MM.1S (cell line): ENCODE results near the gene IGIP.

Source experiments
- DNase-seq: peaks from one replicate; pipeline ENCODE4 v3.0.0-alpha.2; 2015
- H2AFZ ChIP-seq: fragments of 300-600 bp; sonication (generic); 2 replicates; pipeline ENCODE4 v1.6.0; 2016; ENCODE audit warnings: antibody characterized with exemption, low read length
- H3F3A ChIP-seq: fragments of 300-600 bp; sonication (generic); 2 replicates; pipeline ENCODE4 v1.6.1; 2016; ENCODE audit warnings: mild to moderate bottlenecking, antibody characterized with exemption, low read length, moderate library complexity, mixed read lengths; ENCODE audit not compliant: insufficient read depth
- H3K27ac ChIP-seq: fragments of 300-600 bp; sonication (generic); 2 replicates; pipeline ENCODE4 v1.5.1; 2016; ENCODE audit warnings: mild to moderate bottlenecking, low read length
- H3K27me3 ChIP-seq: fragments of 300-600 bp; sonication (generic); replicated peaks from 2 replicates; pipeline ENCODE4 v1.6.0; 2016; ENCODE audit warnings: low read length; ENCODE audit not compliant: insufficient read depth
- H3K36me3 ChIP-seq: fragments of 300-600 bp; sonication (generic); replicated peaks from 2 replicates; pipeline ENCODE4 v1.6.1; 2016; ENCODE audit warnings: mild to moderate bottlenecking, low read length, mixed read lengths; ENCODE audit not compliant: insufficient read depth
- H3K4me1 ChIP-seq: fragments of 300-600 bp; sonication (generic); 2 replicates; pipeline ENCODE4 v1.6.1; 2016; ENCODE audit warnings: low read length, mixed read lengths
- H3K4me2 ChIP-seq: fragments of 300-600 bp; sonication (generic); 2 replicates; pipeline ENCODE4 v1.6.0; 2016; ENCODE audit warnings: low read depth, low read length
- H3K4me3 ChIP-seq: fragments of 300-600 bp; sonication (generic); 2 replicates; pipeline ENCODE4 v1.5.1; 2016; ENCODE audit warnings: low read length, mixed read lengths
- H3K79me2 ChIP-seq: fragments of 300-600 bp; sonication (generic); 2 replicates; pipeline ENCODE4 v1.6.1; 2016; ENCODE audit warnings: mixed run types, low read length, mixed read lengths
- H3K9ac ChIP-seq: fragments of 300-600 bp; sonication (generic); 2 replicates; pipeline ENCODE4 v1.6.1; 2016; ENCODE audit warnings: low read length, mixed read lengths
- H3K9me2 ChIP-seq: fragments of 300-600 bp; sonication (generic); replicated peaks from 2 replicates; pipeline ENCODE4 v1.6.1; 2016; ENCODE audit warnings: mild to moderate bottlenecking, low read length, mixed read lengths; ENCODE audit not compliant: insufficient read depth
- H3K9me3 ChIP-seq: fragments of 300-600 bp; sonication (generic); replicated peaks from 2 replicates; pipeline ENCODE4 v1.6.1; 2016; ENCODE audit warnings: mild to moderate bottlenecking, low read length, mixed read lengths; ENCODE audit not compliant: insufficient read depth
- H4K20me1 ChIP-seq: fragments of 300-600 bp; sonication (generic); 2 replicates; pipeline ENCODE4 v1.6.1; 2016; ENCODE audit warnings: mild to moderate bottlenecking, low read length, moderate library complexity, mixed read lengths; ENCODE audit not compliant: insufficient read depth
- EZH2 ChIP-seq: fragments of 300-600 bp; sonication (generic); optimal IDR thresholded peaks from 2 replicates; pipeline ENCODE3; 2017; ENCODE audit warnings: low read depth, mild to moderate bottlenecking, antibody characterized with exemption, low read length, mixed read lengths
- EZH2phosphoT487 ChIP-seq: fragments of 300-600 bp; sonication (generic); IDR thresholded peaks from 2 replicates; pipeline ENCODE4 v1.6.1; 2018; ENCODE audit warnings: antibody characterized with exemption, low read length
- TF ChIP-seq, protein P1 (sequence below): fragments of 300-600 bp; sonication (generic); IDR thresholded peaks from 2 replicates; pipeline ENCODE4 v1.5.1; 2016; ENCODE audit warnings: antibody characterized with exemption, low read length, mixed read lengths

The IGIP gene

DNA sequence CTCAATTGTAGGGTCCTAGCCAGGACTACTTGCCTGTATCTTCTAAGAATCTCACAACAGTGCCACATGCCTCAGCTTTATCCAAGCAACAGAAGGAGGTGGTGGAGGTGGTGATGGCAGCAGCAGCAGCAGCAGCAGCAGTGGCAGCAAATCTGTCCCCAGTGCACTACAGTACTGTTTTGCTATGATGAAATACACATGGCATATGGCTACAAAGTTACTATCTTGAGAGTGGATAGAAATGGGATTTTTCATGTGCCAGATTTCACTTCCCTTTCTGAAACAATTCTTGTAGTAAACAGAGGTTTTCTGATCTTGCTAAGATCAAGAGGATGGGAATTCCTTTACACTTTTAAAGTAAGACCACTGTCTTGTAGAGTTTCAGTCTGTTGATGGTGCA lies 41.2 kb downstream of the IGIP start:
- Histone ChIP-seq H3K9me3 (no peaks in the 10 kb centered on the region), H4K20me1 (no peaks in the 10 kb centered on the region), H3F3A (no peaks in the 10 kb centered on the region), H3K27me3 (no peaks in the 10 kb centered on the region), H3K79me2 (no peaks in the 10 kb centered on the region), H3K9ac (no peak overlapping the region), H3K4me2 (no peak overlapping the region), H3K9me2 (no peaks in the 10 kb centered on the region), H3K4me1 (peaks cover 21% of the 10 kb centered on the region), H3K27ac (no peak overlapping the region), H3K4me3 (no peak overlapping the region), H3K36me3 (no peaks in the 10 kb centered on the region), H2AFZ (no peak overlapping the region)
- no peak for TF ChIP-seq EZH2
- TF ChIP-seq, protein P1, sequence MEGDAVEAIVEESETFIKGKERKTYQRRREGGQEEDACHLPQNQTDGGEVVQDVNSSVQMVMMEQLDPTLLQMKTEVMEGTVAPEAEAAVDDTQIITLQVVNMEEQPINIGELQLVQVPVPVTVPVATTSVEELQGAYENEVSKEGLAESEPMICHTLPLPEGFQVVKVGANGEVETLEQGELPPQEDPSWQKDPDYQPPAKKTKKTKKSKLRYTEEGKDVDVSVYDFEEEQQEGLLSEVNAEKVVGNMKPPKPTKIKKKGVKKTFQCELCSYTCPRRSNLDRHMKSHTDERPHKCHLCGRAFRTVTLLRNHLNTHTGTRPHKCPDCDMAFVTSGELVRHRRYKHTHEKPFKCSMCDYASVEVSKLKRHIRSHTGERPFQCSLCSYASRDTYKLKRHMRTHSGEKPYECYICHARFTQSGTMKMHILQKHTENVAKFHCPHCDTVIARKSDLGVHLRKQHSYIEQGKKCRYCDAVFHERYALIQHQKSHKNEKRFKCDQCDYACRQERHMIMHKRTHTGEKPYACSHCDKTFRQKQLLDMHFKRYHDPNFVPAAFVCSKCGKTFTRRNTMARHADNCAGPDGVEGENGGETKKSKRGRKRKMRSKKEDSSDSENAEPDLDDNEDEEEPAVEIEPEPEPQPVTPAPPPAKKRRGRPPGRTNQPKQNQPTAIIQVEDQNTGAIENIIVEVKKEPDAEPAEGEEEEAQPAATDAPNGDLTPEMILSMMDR = no peak
- no peak for TF ChIP-seq EZH2phosphoT487
- DNase-seq = no peak

DNA sequence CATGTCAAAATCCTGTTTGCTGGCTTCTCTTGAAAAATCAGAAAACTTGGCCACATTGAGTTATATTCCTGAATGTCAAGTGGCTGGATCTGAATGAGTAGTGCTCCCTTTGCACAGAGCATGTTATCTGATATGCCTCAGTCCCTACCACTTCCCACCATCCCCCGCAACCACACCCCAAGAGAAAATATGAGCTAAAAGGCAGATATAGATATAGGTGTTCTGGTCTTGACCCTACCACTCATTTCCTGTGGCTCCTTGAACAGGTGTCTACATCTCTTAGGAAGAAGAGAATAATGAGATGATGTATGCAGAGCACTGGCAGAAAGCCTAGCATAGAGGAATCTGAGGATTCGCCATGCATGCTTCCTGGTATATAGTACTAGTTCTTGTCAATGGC lies 42.6 kb downstream of the IGIP start:
- Histone ChIP-seq H3K4me2 (no peak overlapping the region), H3K27ac (no peak overlapping the region), H3K9me3 (no peaks in the 10 kb centered on the region), H3F3A (no peaks in the 10 kb centered on the region), H3K79me2 (no peaks in the 10 kb centered on the region), H4K20me1 (no peaks in the 10 kb centered on the region), H3K36me3 (no peaks in the 10 kb centered on the region), H3K9me2 (no peaks in the 10 kb centered on the region), H3K27me3 (no peaks in the 10 kb centered on the region), H3K4me3 (no peak overlapping the region), H3K9ac (no peak overlapping the region), H2AFZ (no peak overlapping the region), H3K4me1 (peaks cover 21% of the 10 kb centered on the region)
- TF ChIP-seq, protein P1 = no peak
- TF ChIP-seq EZH2phosphoT487 = no peak
- no peak for TF ChIP-seq EZH2
- DNase-seq = peak; percentile 43

DNA sequence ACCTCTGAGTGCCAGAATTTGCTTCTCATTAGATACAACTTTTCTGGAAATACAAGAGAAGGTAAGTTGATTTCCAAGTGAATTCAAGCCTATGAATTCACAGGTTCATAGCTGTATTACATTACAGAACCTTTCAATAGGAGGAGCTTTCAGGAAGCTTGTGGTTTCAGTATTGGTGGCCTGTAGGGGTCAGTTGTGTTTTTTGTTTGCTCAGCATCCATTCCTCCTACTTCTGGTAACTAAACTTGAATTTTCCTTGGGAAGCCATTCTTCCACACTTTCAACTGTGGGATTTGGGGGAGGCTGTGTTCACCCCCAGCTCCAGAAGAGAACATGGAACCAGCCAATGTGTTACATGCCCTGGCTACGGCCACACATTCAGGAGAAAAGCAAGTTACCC lies 43.7 kb downstream of the IGIP start:
- Histone ChIP-seq H4K20me1 (no peaks in the 10 kb centered on the region), H3K9me2 (no peaks in the 10 kb centered on the region), H3K27ac (no peak overlapping the region), H3K79me2 (no peaks in the 10 kb centered on the region), H3K9ac (no peak overlapping the region), H3K4me2 (peak overlapping the region; percentile 34; the same call in 1 of the 2 replicates), H2AFZ (no peak overlapping the region), H3F3A (peaks cover 6% of the 10 kb centered on the region; the same call in 1 of the 2 replicates), H3K36me3 (no peaks in the 10 kb centered on the region), H3K9me3 (no peaks in the 10 kb centered on the region), H3K4me1 (peaks cover 28% of the 10 kb centered on the region), H3K4me3 (no peak overlapping the region), H3K27me3 (no peaks in the 10 kb centered on the region)
- TF ChIP-seq EZH2 = no peak
- TF ChIP-seq, protein P1 = peak; percentile 22; the same call in 1 of the 2 replicates
- TF ChIP-seq EZH2phosphoT487 = no peak
- peak; percentile 46 for DNase-seq
